PC-9 (cell line): Measurements from ENCODE around the gene SND1. TPM values are rescaled to one million over a fixed set of nuclear protein-coding genes. Genes with fewer than 3 reads are reported as not detected.

Source experiments
- BruUV-seq: library from RNA; stranded (reverse); fragments of 400-500 nt; replicated peaks from 2 replicates; lab custom pipeline; 2021; lab: Mats Ljungman, UMichigan
- CTCF ChIA-PET: fragments of 300-600 bp; sonication (Branson Sonifier 250); formaldehyde crosslinking; loops from one replicate; lab custom pipeline; 2022; ENCODE audit warnings: antibody characterized with exemption; lab: Charles Lee
- POLR2A ChIA-PET: fragments of 300-600 bp; sonication (Branson Sonifier 250); formaldehyde crosslinking; loops from one replicate; lab custom pipeline; 2022; ENCODE audit warnings: antibody characterized with exemption; ENCODE audit not compliant: unreplicated experiment; lab: Charles Lee
- DNase-seq, 2 experiments: peaks; one replicate each; pipeline versions ENCODE4 v3.0.0 to v3.0.0-alpha.2; 2015 to 2022; ENCODE audit warnings: mixed read lengths in 1 of 2
- H2AFZ ChIP-seq: fragments of 200-600 bp; sonication (generic); 2 replicates; pipeline ENCODE4 v1.8.1; 2017; ENCODE audit warnings: antibody characterized with exemption
- H3F3A ChIP-seq: fragments of 200-600 bp; sonication (generic); 2 replicates; pipeline ENCODE4 v1.8.1; 2017; ENCODE audit warnings: antibody characterized with exemption, mild to moderate bottlenecking, low read depth; ENCODE audit not compliant: insufficient read depth
- H3K27ac ChIP-seq: fragments of 200-600 bp; sonication (generic); 2 replicates; pipeline ENCODE4 v1.6.1; 2016; ENCODE audit warnings: mixed run types
- H3K27me3 ChIP-seq: fragments of 200-600 bp; sonication (generic); 2 replicates; pipeline ENCODE4 v1.6.1; 2016; ENCODE audit warnings: low read depth, mixed run types; ENCODE audit not compliant: insufficient read depth
- H3K36me3 ChIP-seq: fragments of 200-600 bp; sonication (generic); 2 replicates; pipeline ENCODE4 v1.6.1; 2016; ENCODE audit warnings: low read depth, mixed run types
- H3K4me1 ChIP-seq: fragments of 200-600 bp; sonication (generic); replicated peaks from 2 replicates; pipeline ENCODE4 v1.6.1; 2016; ENCODE audit warnings: mixed run types; ENCODE audit not compliant: insufficient read depth
- H3K4me2 ChIP-seq: fragments of 200-600 bp; sonication (generic); 2 replicates; pipeline ENCODE4 v1.6.1; 2017; ENCODE audit warnings: mixed run types
- H3K4me3 ChIP-seq: fragments of 200-600 bp; sonication (generic); 2 replicates; pipeline ENCODE4 v1.6.1; 2016; ENCODE audit warnings: mixed run types
- H3K79me2 ChIP-seq: fragments of 200-600 bp; sonication (generic); 2 replicates; pipeline ENCODE4 v1.6.1; 2017; ENCODE audit warnings: low read depth, mixed run types
- H3K9me2 ChIP-seq: fragments of 200-600 bp; sonication (generic); 2 replicates; pipeline ENCODE4 v1.8.1; 2017; ENCODE audit warnings: mild to moderate bottlenecking; ENCODE audit not compliant: insufficient read depth
- H3K9me3 ChIP-seq: fragments of 200-600 bp; sonication (generic); 2 replicates; pipeline ENCODE4 v1.8.1; 2016; ENCODE audit warnings: low read depth; ENCODE audit not compliant: insufficient read depth
- H4K20me1 ChIP-seq: fragments of 200-600 bp; sonication (generic); 2 replicates; pipeline ENCODE4 v1.8.1; 2017; ENCODE audit not compliant: insufficient read depth
- EZH2 ChIP-seq: fragments of 200-600 bp; sonication (generic); IDR thresholded peaks from 2 replicates; pipeline ENCODE4 v1.8.0; 2017; ENCODE audit warnings: antibody characterized with exemption, low read depth
- intact Hi-C: fragments of 100-400 bp; cut with micrococcal nuclease; formaldehyde crosslinking; loops from one replicate; pipeline ENCODE4 v1.10.0; 2022; ENCODE audit not compliant: unreplicated experiment
- total RNA-seq: library from RNA; stranded (reverse); gene quantifications from 2 replicates; pipeline ENCODE4 v1.2.3, GENCODE V29; 2021
- TF ChIP-seq, protein P1 (sequence below): fragments of 200-600 bp; sonication (generic); conservative IDR thresholded peaks from 2 replicates; pipeline ENCODE4 v1.6.1; 2017; ENCODE audit warnings: mixed run types, antibody characterized with exemption, mild to moderate bottlenecking, moderate library complexity

Gene SND1
- total RNA-seq, 1 experiment from 2014 or later = 273 TPM

DNA sequence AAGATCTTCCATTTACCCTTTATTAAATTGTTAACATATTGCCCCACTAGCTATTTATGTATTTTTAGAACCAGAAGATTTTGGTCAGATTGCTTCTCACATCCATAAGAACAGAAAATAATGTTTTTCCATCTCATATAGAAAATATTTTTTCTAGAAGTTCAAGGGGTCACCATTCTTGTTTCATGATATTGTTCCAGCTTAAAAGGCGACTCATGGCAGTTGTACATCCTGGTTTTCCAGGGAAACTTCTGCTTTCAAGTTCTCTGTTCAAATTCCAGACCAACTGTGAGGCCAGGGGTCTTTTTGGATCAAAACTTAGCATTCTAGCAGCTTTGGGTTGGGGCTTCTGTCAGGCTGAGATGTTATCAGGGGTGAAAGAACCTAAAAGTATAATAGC lies 294.9 kb downstream of the SND1 start:
- H3F3A ChIP-seq = no peaks in the 10 kb centered on the region
- ChIA-PET POLR2A (no interaction called here), CTCF (no interaction called here)
- no peak overlapping the region for H3K27ac ChIP-seq
- DNase-seq = no peak
- H3K4me3 ChIP-seq = no peak overlapping the region
- no peak overlapping the region for H3K4me2 ChIP-seq
- H2AFZ ChIP-seq = no peak overlapping the region
- TF ChIP-seq, protein P1, sequence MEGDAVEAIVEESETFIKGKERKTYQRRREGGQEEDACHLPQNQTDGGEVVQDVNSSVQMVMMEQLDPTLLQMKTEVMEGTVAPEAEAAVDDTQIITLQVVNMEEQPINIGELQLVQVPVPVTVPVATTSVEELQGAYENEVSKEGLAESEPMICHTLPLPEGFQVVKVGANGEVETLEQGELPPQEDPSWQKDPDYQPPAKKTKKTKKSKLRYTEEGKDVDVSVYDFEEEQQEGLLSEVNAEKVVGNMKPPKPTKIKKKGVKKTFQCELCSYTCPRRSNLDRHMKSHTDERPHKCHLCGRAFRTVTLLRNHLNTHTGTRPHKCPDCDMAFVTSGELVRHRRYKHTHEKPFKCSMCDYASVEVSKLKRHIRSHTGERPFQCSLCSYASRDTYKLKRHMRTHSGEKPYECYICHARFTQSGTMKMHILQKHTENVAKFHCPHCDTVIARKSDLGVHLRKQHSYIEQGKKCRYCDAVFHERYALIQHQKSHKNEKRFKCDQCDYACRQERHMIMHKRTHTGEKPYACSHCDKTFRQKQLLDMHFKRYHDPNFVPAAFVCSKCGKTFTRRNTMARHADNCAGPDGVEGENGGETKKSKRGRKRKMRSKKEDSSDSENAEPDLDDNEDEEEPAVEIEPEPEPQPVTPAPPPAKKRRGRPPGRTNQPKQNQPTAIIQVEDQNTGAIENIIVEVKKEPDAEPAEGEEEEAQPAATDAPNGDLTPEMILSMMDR = no peak
- no peak for TF ChIP-seq EZH2
- BruUV-seq = no TSS peak
- H4K20me1 ChIP-seq = no peaks in the 10 kb centered on the region
- no peaks in the 10 kb centered on the region for H3K4me1 ChIP-seq
- intact Hi-C loops = no loop called here
- no peaks in the 10 kb centered on the region for H3K27me3 ChIP-seq
- H3K79me2 ChIP-seq = no peaks in the 10 kb centered on the region
- no peaks in the 10 kb centered on the region for H3K9me2 ChIP-seq
- no peaks in the 10 kb centered on the region for H3K9me3 ChIP-seq
- H3K36me3 ChIP-seq = 0 out of 2 replicates have a peak, but pooled peaks cover 3% of the 10 kb centered on the region

DNA sequence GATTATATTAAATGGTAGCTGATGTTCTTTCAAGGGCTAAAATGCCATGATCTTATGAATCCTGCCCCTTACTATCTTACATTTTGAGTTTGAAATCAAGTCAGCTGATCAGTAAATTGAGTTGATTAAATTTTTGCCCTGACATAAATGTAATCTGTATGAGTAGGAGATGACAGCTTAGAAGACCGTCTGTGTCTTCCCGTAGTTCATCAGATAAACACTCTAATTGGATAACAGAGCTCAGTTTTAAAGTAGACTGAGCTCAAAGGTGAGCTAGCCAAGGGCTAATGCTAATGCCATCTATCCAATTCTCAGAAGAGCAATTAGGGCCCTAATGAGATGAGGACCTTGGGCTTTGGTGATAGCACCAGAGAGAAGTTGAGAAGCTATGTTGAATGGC lies 296.3 kb downstream of the SND1 start:
- no TSS peak for BruUV-seq
- no peak overlapping the region for H3K27ac ChIP-seq
- H3K79me2 ChIP-seq = no peaks in the 10 kb centered on the region
- no peak for DNase-seq
- no peaks in the 10 kb centered on the region for H3K9me3 ChIP-seq
- TF ChIP-seq EZH2 = no peak
- TF ChIP-seq, protein P1 = no peak
- no peaks in the 10 kb centered on the region for H3K9me2 ChIP-seq
- CTCF ChIA-PET = interaction anchor here (1.3 kb wide), 1 partner anchor 261 kb away, joined by 4 read pairs; no protein-coding TSS in a partner anchor
- H3K27me3 ChIP-seq = no peaks in the 10 kb centered on the region
- no peak overlapping the region for H2AFZ ChIP-seq
- no peaks in the 10 kb centered on the region for H3K36me3 ChIP-seq
- no peaks in the 10 kb centered on the region for H4K20me1 ChIP-seq
- no peaks in the 10 kb centered on the region for H3K4me1 ChIP-seq
- intact Hi-C loops = no loop called here
- H3K4me3 ChIP-seq = no peak overlapping the region
- no peak overlapping the region for H3K4me2 ChIP-seq
- no peaks in the 10 kb centered on the region for H3F3A ChIP-seq
- POLR2A ChIA-PET = interaction anchor here (0.6 kb wide), 1 partner anchor 43 kb away, joined by 5 read pairs; no protein-coding TSS in a partner anchor

DNA sequence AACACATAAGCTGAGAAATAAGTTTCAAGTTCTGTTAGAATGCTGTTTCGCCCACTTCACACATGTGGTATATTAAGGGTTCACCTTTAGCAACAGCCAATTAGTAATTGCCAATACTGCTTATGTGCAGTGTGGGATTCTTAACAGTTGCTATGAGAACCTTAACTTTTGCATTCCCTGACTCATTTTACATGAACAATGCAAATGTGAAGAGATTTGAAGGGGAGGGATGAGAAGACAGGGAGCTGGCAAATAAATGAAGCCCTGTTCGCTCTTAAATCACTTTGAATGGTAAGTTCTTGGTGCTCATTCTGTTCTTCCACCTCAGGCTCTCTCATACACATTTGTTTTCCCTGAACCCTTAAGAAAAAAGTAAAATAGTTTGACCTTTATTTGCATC lies 296.9 kb downstream of the SND1 start:
- intact Hi-C loops = no loop called here
- H3K79me2 ChIP-seq = no peaks in the 10 kb centered on the region

More for the DNA sequence above, 296.9 kb downstream of the SND1 start:
- ChIA-PET CTCF (no interaction called here), POLR2A (interaction anchor here (0.7 kb wide), 1 partner anchor 162 kb away, joined by 3 read pairs; no protein-coding TSS in a partner anchor)
- Histone ChIP-seq H3K4me3 (no peak overlapping the region), H3K36me3 (no peaks in the 10 kb centered on the region), H3K9me3 (no peaks in the 10 kb centered on the region), H3K27me3 (no peaks in the 10 kb centered on the region), H3K9me2 (no peaks in the 10 kb centered on the region), H3K27ac (no peak overlapping the region), H3F3A (no peaks in the 10 kb centered on the region), H4K20me1 (no peaks in the 10 kb centered on the region), H2AFZ (no peak overlapping the region), H3K4me2 (no peak overlapping the region), H3K4me1 (no peaks in the 10 kb centered on the region)
- no TSS peak for BruUV-seq
- DNase-seq = no peak
- TF ChIP-seq EZH2 = no peak
- TF ChIP-seq, protein P1 = no peak
